HG02763 (cell line): Measurements from ENCODE around the gene CNPPD1.

ENCODE experiments used
- ATAC-seq: cut with Tn5 transposase; IDR thresholded peaks from one replicate; pipeline ENCODE4 v1.9.1; 2021; ENCODE audit warnings: mild to moderate bottlenecking, moderate library complexity; ENCODE audit not compliant: unreplicated experiment

The CNPPD1 gene

GRCh38 chr2:219163156-219163555 lies 13.6 kb downstream of the CNPPD1 start:
- no peak for ATAC-seq

GRCh38 chr2:219161097-219161496 lies 15.6 kb downstream of the CNPPD1 start:
- no peak for ATAC-seq

DNA sequence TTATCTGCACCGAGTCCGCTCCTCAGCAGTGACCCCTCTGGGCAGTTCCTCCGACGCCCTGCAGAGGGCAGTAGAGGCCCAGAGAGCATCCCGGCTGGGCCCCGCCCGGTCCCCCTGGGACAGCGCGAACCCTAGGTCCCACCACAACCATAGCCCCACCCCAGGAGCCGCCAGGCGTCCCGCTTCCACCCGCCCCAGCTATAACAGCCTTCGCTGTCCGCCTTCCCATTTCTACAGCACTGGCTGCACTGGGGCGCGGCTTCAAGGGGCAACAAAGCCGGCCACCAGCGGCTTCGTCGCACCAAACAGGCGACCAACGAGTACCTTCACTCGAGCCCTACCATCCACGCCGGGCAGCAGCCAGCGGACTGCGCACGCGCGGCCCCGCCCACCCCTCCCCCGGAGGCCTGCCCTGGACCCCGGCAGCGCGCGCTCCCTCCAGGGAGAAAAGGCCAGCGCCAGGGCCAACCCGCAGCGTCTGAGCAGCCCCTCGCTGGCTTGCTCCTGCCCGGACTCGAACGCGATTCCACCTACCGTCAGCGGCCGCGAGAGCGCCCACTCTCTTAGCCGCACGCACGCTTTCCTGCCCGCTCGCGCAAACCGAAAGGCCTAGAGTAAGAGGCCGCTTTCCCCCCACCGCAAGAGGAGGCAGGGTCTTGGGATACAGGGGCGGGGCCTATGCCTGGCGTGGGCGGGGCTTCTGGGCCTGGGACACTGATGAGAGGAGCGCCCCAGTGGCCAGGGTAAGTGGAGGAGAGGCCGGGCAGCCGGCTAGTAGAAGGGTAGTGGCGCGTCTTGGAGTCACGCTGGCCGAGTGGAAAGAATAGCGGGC lies 16.3 kb downstream of the CNPPD1 start, which contains the start of gene NHEJ1:
TSS of gene NHEJ1 (minus strand) at position 630 of the 832 bp plus-strand sequence. CDS start 2,453 bp downstream, outside the sequence.
- ATAC-seq, result peak; percentile 83

DNA sequence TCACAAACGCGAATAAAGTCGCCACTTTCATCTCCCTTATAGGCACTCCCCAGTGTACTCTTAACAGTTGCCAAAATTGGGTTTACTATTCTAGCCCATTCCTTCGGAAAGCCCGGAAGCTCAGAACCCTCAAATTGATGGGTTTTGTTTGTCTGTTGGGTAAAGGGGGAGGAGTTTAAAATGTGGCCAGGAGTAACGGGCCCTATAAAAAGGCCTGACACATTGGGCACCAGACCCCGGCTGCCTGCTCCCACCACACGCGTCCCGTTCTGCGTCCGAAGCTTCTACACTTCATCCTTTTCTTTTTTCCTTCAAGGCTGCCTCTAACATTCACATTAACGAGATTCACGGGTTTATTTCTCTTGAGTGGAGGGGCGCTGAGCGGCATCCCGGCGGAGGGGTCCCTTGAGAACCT lies 16.9 kb downstream of the CNPPD1 start:
- no peak for ATAC-seq

- no peak for ATAC-seq
Observed at GRCh38 chr2:219158586-219158985, 18.1 kb downstream of the CNPPD1 start.

DNA sequence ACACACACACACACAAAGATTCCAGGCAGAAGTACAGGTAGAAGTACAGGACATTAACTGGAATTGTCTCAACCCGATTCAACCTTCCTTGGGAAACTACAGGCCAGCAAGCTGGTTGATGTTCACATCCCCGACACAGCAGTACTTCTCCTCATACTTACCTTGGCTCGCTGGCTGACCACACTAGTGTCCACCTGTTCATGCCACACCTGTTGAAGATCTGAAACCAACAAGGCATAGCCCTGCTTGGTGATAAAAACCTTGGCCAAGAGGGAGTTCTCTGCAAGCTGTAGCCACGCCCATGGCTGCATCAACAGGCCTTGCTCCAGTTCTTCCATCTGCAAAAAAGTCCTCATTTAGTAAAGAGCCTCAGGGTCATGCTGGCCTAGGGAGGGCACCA lies 18.7 kb downstream of the CNPPD1 start:
- no peak for ATAC-seq

GRCh38 chr2:219157396-219157795 lies 19.3 kb downstream of the CNPPD1 start:
- ATAC-seq, result no peak

DNA sequence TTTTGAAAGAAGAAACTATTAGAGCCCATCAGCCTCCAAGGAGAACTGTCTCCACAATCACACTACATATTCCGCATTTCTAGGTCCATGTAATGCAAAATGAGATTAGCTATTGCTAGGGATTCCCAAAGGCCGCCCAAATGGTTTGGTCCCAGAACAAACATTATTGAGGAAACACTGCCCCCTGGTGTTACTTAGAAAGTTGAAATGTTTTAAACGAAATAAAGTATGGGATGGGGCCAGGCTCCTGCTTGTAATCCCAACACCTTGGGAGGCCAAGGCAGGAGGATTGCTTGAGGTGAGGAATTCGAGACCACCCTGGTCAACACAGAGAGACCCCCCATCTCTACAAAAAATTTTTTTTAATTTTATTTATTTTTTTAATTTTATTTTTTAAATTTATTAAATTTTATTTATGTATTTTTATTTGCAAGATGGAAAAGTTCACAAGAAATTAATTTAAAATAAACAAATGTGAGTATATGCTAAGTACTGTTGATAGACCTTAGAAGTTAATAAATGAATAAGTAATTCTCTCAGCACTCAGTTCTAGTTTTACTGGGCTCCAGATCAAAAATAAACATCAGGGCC lies 21.6 kb downstream of the CNPPD1 start:
- ATAC-seq, result no peak

GRCh38 chr2:219149667-219150066 lies 27.1 kb downstream of the CNPPD1 start:
- ATAC-seq, result no peak

GRCh38 chr2:219142329-219142728 lies 34.4 kb downstream of the CNPPD1 start:
- ATAC-seq, result no peak

GRCh38 chr2:219140722-219141121 lies 36.0 kb downstream of the CNPPD1 start:
- no peak for ATAC-seq

DNA sequence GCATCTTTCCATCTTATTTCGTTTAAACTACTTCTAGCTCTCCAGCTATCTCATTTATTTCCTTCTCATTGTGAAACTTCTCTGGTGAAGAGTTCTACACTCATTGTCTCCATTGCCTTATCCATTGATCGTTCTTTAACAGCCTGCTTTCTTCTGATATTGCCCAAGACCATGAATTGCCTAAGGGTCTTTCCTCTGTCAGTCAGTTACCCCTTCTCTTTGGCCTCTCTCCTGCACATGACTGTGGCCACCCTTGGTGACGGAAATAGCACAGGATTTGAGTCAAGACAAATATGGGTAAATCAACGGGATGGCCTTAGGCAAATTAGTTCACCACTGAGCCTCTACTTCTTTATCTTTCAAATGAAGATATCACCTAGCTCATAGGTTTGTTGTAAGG lies 42.7 kb downstream of the CNPPD1 start:
- ATAC-seq, result no peak

DNA sequence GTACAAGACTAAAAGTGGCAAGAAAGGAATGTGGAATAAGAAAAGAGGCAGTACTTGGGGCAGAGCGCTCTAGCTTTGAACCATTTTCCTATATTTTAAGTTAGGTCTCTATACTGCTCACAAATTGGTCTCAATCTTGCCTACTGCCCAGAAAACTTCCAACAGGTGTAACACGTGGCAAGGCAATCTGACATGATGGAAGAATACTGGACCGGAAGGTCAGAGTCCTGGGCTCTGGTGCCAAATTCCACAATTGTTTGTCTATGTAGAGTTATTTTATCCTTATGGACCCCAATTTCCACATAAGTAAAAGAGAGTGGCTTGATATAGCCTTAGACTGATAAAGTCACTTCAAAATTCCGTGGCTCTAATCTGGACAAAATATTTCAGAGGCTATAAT lies 45.0 kb downstream of the CNPPD1 start:
- no peak for ATAC-seq

DNA sequence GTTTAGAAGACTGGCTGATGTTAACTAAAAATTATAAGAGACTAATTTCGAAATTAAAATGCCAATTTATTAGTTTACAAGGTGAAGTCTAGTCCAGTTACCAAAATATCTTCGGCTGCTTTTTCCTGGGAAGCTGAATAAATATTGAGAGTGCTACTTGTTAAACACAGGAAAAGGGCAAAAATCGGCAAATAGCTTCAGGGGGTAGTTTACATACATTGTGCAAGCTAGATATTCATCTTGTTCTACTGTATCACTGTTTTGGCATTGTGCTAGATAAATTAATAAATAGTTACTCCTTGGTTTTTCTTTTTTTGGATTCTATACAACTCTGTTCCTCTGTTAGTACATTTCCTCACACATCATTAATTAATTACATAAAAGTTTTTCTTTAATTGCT lies 45.4 kb downstream of the CNPPD1 start:
- no peak for ATAC-seq

- no peak for ATAC-seq
Observed at GRCh38 chr2:219129589-219129988, 47.1 kb downstream of the CNPPD1 start.

- no peak for ATAC-seq
Observed at GRCh38 chr2:219128396-219128795, 48.3 kb downstream of the CNPPD1 start.

- no peak for ATAC-seq
Observed at GRCh38 chr2:219127037-219127635, 49.6 kb downstream of the CNPPD1 start.

GRCh38 chr2:219126555-219126954 lies 50.2 kb downstream of the CNPPD1 start:
- no peak for ATAC-seq

DNA sequence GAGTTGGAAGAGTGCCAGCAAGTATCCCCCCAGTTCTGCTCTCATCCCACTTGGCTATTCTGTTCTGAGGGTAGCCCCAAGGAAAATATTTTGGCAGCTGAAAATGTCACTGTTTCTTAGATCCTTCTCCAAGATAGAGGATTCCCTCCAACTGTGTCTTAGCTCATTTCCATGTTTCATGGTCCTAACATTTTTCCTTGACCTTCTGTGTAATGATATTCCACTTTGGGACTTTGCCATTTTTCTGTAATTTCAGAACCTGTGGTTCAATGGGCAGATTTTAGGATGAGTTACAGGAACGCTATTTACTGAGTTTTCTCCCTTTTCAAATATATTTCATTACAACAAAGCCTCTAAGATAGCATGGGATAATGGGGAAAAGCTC lies 50.8 kb downstream of the CNPPD1 start:
- ATAC-seq, result no peak

DNA sequence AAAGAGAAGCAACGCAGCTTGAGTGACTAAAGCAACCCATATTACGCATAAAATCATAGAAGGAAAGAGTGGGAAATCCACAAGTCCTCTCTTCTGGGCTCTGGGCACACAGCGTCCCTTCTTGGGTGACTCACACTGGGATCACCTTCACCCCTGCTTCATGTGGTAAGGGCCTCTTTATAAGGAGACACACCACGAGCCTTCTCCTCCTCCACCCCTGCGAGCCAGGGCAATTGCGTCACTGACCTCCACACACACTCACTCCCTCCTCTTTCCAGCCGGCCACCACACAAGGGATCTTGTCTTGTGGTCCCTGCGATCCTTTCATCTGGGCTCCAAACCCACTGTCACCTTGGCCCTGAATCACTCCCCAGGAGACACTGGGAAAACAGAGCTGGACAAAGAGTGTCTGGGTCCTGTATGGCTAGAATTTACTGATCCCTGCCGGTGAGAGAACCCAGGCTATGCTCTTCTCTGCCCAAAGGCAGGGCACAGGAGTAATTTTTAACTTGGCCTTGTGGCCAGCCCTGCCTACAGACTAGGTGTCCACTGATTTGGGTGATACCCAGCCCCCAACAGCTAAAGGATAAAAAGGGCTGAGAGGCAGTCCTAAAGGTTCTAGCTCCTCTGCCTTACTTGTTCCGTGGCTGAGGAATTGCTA lies 51.4 kb downstream of the CNPPD1 start:
- no peak for ATAC-seq

GRCh38 chr2:219124381-219125110 lies 52.2 kb downstream of the CNPPD1 start:
- no peak for ATAC-seq
